CD4-positive, alpha-beta T cell treated with Interferon alpha-2 for 1 hour (primary cell): ENCODE results near the gene ZEB1.
"Not testable (repeated sequence)": the region's sequence is repeated elsewhere in the genome, so short reads cannot be mapped to it uniquely, and the experiment has no call there.

Experiments used
- DNase-seq, 2 donors: peaks; one replicate each; pipeline ENCODE4 v3.0.0-alpha.2; 2020 to 2022

ZEB1 gene

DNA sequence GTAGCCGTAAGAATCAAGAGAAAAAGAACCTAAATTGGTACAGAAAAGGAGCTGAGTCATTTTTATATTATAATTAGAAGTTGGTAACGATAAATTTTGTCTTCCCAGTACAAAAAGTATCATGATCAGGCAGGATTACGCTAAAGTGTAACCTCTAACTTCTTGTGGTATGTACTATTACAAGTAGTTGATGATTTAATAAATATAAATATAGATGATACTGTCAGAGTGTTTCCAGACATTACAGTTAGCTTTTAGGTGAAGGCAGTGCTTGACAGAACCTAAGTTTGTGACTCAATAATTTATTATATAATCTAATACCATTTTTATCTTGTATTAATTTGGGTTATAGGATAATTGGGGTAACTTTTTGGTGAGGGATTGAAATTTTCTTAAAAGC, 53.4 kb downstream of the ZEB1 start:
- no peak for DNase-seq

DNA sequence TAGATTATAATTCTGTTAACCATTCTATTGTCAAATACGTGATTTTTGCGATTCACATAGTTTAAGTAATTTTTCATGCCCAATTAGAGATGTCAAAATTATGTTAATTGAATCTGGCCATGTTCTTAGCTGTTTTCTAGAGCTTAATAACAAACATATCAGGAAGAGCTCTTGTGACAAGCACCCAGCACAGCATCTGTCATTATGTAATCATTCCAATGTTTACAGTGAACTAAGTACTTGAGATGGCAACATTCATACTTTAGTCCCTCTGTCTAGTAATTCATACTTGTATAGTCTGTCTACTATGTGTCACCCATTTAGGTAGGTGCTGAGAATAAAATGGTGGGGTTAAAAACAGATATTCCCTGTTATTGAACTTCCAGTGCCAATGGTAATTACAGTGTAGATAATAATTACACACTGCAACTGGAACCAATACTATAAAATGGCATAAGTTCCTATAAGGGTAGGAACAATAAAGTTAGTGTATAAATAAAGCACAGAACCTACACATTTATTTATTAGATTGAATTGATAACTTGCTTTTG, 55.2 kb downstream of the ZEB1 start:
- no peak for DNase-seq

DNA sequence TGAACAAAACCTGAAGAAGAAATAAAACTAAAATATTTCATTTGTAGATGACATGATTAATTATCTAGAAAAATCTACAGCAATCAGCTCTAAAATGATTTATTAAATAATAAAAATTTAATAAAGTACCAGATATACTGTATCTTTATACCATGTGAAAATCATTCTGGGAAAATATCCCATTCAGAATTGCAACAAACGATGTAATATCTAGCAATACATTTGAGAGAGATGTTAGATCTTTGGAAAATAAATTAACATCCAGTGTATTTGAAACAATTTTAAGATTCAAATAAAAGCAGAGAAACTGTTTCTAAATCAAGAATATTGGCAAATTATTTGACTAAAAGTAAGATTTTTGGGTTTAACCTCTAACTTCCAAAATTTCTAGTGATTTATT, 62.2 kb downstream of the ZEB1 start:
- no peak for DNase-seq

DNA sequence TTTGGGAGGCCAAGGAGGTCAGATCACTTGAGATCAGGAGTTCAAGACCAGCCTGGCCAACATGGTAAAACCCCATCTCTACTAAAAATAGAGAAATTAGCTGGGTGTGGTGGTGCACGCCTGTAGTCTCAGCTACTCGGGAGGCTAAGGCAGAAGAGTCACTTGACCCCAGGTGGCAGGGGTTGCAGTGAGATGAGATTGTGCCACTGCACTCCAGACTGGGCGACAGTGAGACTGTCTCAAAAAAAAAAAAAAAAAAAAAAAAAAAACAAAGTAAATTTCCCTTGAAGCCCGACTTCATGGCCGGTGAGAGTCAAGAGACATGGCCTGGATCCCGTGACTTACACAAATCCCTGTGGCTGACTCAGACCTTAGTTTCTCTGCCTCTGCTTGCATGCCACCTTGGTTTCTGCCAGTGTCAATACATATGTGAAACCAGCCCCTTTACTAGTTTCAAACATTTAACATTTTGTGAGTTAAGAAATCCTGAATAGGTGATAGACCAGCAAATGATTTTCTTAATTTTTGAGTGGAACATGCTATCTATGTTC, 62.8 kb downstream of the ZEB1 start:
- DNase-seq: no peak

DNA sequence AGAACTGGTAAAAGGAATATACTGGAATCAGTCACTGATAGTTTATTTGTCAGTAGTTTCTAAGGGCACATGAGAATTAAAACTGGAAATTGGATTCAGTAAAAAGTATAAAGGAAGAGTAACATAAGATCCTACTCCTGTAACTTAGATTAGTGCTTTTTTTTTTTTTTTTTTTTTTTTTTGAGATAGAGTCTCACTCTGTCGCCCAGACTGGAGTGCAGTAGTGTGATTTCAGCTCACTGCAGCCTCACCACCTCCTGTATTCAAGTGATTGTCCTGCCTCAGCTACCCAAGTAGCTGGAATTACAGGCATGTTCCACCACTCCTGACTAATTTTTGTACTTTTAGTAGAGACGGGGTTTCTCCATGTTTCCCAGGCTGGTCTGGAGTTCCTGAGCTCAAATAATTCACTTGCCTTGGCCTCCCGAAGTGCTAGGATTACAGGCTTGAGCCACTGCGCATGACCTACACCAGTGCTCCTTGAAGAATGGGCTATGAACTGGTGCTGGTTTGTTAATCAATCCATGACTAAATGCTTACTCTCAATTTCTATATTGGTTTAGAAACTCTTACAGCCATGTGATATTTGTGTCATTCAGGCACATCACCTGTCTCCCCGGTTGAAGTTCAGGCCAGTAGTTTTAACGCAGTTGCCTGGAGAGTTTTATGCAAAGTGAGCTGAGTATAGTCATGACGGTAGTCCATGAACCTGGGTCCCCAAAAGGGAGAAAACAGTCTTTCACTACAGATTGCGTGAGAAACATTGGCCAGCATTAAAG, 65.0 kb downstream of the ZEB1 start:
- DNase-seq: no peak

- no peak for DNase-seq
These were observed 65.6 kb downstream of the ZEB1 start for GRCh38 chr10:31384589-31384949.

- no peak for DNase-seq
These were observed 71.8 kb downstream of the ZEB1 start for GRCh38 chr10:31390804-31391203.

DNA sequence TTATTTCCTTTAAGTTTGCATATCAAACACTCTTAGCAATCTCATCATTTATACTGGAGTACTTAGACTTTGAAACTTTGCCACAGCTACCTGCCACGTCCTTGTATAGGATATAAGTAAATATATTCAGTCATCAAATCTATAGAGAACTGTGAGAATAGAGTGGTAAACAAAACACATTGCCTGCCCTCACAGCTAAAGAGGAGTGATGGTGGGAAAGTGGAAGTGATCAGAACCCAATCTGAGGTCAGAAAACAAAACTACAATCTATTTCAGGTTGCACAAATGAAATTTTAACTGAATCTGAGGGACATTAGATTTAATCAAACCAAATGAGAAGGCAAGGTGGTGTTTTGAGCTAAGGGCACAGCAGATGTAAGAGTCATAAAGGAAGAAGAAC, 74.8 kb downstream of the ZEB1 start:
- no peak for DNase-seq

DNA sequence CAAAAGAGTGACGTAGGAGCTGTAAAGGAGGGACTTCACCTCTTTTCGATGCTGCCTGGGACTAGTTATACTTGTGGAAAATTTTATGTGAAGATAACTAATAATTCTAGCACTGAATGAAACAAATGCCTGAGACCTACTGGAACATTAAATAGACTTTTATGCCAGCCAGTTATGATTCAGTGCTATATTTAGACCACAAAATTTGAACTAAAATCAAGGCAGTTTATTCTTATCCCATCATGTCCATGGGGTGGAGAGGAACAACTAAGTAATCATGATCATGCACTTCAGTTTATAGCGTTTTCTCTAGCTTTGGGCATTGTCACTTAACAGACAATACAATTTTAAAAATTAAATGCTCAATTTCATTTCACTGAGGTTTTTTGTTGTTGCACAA, 76.7 kb downstream of the ZEB1 start:
- no peak for DNase-seq

DNA sequence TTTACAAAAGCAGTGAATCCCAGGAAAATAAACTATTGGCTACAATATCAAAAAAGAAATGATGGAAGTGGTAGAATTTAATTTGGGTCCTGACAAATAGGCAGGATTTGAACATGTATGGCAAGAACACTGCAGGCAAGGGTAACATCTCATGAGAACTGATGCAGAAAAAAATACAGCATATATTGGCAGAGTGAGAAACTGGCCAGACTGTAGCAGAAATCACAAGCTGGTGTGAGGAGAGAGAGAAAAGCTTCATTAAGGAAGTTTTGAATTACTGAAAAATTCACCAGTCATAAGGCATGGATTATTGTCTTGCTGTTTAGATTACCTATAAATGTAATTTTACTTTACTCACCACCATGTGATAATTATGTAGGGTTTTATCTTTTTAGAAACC, 77.4 kb downstream of the ZEB1 start:
- no peak for DNase-seq

DNA sequence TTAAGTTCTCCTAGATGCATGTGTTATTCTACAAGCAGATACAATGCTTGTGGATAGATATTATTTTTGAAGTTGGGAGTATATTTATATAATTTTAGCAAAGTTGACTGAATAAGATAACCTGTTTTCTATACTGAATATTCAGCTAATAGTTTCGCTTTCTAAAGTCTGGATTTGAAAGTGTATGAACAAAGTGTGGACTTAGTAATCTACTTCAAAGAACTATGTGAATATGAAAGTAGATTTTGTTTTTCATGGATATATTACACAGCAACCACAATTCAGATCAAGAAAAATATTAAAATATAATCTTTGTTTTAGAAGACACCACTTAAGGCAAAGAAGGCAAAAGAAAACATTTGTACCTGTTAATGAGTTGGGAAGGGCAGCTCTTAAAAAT, 78.8 kb downstream of the ZEB1 start:
- DNase-seq: no peak

GRCh38 chr10:31399171-31399570, 80.2 kb downstream of the ZEB1 start:
- DNase-seq: no peak

GRCh38 chr10:31399631-31400030, 80.6 kb downstream of the ZEB1 start:
- no peak for DNase-seq

- DNase-seq: no peak
These were observed 82.3 kb downstream of the ZEB1 start for GRCh38 chr10:31401287-31401686.

- no peak for DNase-seq
These were observed 85.6 kb downstream of the ZEB1 start for GRCh38 chr10:31404640-31405039.

GRCh38 chr10:31405829-31406228, 86.8 kb downstream of the ZEB1 start:
- not testable (repeated sequence) for DNase-seq

- DNase-seq: not testable (repeated sequence)
These were observed 93.4 kb downstream of the ZEB1 start for GRCh38 chr10:31412397-31412796.

DNA sequence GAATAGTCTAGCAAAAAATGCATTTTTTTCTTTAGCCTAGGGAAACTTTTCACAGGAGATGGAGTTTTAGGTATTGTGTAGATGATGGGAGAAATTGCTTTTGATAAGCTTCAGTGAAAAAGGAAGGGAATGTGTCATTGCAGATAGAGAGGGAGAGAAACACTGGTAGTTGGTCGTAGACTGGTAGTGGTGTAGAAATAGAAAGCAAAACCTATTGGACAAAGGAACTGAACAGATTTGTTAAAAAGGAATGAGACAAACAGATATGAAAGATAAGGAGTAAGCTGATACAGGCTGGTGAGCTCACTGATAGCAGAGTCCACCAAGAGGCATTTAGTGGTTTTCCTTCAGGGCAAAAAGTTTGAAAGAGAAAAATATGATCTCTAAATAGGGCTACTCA, 94.3 kb downstream of the ZEB1 start:
- DNase-seq: no peak

- no peak for DNase-seq
These were observed 99.5 kb downstream of the ZEB1 start for GRCh38 chr10:31418481-31418880.

DNA sequence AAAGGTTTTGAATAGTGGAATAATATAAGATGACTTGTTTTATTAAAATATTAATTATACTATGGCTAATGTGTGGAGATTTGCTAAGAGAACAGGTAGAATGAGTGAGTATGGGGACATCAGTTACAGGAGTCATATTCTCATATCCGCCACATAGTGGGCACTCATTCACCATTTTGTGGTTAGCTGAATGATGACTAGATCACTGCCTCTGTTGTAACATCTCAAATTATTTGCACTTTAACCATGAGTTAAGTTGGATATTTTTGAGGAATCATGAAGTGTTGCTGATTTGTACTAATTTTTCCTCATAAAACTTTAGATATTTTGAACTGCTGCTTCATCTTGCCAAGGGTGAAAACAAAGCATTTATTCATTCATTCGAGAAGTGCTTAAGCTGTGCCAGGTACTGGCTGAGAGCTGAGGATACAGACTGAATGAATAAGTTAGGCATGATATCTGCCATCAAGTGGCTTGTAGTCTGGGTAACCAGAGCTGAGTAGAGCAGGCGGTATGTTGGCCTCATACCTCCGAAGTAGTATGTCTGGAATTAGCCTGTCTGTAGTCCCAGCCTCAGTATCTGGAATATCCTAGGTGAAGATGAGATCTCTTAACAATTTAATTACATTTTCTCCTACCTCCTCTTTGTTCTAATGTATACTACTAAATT, 100.5 kb downstream of the ZEB1 start:
- no peak for DNase-seq

DNA sequence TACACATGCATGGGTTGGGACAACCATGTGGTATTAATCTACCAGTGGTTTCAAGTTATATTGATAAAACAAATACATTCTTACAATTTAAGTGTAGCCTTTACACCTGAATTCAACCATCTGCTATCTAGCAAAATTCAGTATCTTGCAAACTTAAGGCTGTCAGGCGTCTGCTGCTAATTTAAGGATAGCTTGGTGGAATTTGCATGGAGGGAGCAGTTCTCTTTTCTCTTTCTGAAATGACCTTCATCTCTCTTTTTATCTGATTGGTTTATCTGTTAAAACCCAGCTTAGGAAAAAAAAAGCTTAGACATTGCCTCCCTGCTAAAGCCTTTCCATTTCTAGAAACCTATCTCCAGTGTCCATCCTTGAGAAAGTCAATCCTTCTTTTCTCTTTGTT, 102.3 kb downstream of the ZEB1 start:
- no peak for DNase-seq

- DNase-seq: no peak
These were observed 103.6 kb downstream of the ZEB1 start for GRCh38 chr10:31422634-31423033.

DNA sequence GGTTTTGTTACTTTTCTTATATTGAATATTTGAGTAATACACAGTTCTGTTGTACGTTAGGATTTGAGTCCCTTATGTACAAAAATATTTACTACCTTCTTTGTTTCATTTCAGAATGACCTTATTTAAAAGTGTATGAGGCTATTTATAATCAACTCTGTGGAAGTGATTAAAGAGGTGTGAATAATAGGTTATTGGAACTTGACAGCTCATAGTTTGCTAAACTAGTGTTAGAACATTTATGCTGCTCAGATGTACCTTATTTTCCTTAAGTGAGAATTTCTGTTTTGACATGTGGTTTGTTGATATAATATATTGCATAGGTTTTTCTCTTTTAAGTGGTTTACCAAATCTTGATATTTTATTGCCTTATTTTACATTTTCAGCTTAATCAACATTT, 105.5 kb downstream of the ZEB1 start:
- no peak for DNase-seq

- no peak for DNase-seq
These were observed 107.4 kb downstream of the ZEB1 start for GRCh38 chr10:31426401-31426800.
